ENCODE measurements around the gene POC5.

DNA sequence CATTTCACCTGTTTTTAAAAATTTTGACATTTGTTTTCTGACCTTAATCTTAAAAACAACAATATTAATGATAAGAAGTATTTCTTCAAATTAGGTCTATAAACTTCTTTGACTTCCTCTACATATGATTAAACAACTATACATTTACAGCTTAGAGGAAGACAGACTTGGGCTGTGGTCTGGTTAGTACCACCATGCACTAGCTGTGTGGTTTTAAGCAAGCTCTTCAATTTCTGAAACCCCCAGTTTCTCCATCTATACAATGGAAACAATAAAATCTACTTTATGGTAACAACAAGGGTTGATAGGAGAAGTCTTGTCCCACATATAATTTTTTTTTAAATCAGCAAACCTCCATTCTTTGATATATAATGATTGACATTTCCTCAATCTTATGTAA, 90.3 kb downstream of the POC5 start:
- TF ChIP-seq, protein P1, sequence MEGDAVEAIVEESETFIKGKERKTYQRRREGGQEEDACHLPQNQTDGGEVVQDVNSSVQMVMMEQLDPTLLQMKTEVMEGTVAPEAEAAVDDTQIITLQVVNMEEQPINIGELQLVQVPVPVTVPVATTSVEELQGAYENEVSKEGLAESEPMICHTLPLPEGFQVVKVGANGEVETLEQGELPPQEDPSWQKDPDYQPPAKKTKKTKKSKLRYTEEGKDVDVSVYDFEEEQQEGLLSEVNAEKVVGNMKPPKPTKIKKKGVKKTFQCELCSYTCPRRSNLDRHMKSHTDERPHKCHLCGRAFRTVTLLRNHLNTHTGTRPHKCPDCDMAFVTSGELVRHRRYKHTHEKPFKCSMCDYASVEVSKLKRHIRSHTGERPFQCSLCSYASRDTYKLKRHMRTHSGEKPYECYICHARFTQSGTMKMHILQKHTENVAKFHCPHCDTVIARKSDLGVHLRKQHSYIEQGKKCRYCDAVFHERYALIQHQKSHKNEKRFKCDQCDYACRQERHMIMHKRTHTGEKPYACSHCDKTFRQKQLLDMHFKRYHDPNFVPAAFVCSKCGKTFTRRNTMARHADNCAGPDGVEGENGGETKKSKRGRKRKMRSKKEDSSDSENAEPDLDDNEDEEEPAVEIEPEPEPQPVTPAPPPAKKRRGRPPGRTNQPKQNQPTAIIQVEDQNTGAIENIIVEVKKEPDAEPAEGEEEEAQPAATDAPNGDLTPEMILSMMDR (IDR thresholded peaks at IDR 0.05), result no peak
- TF ChIP-seq POLR2A (IDR thresholded peaks at IDR 0.05), result no peak

Data from body of pancreas (tissue), 4 donors.